ENCODE data around the gene VIPAS39.
A peak's percentile ranks its signal among the peaks of the same experiment; 100 is the strongest.

Gene VIPAS39

GRCh38 chr14:77457522-77458248 is at the start of gene VIPAS39, which contains the start of gene AHSA1:
Gene VIPAS39, minus strand, starts transcription at chr14:77457601. Its CDS starts 3,499 bp downstream, at chr14:77454102.
Gene AHSA1, plus strand, starts transcription at chr14:77458093. Its CDS starts 97 bp downstream, at chr14:77458190.
- peak; percentile 85 for DNase-seq

GRCh38 chr14:77505031-77505430 is 47.6 kb upstream of the VIPAS39 start:
- no peak for DNase-seq

- no peak for DNase-seq
Observed at GRCh38 chr14:77503138-77503537, 45.7 kb upstream of the VIPAS39 start.

GRCh38 chr14:77502109-77502782 is 44.8 kb upstream of the VIPAS39 start:
- DNase-seq = no peak

GRCh38 chr14:77498984-77499527 is 41.7 kb upstream of the VIPAS39 start:
- no peak for DNase-seq

- peak; percentile 41 for DNase-seq
Observed at GRCh38 chr14:77498120-77498979, 40.9 kb upstream of the VIPAS39 start, which contains the start of gene ISM2. Gene ISM2, minus strand, starts transcription at chr14:77498816. Its CDS starts 23 bp downstream, at chr14:77498793.

GRCh38 chr14:77495334-77495733 is 37.9 kb upstream of the VIPAS39 start:
- no peak for DNase-seq

- no peak for DNase-seq
Observed at GRCh38 chr14:77491056-77491455, 33.7 kb upstream of the VIPAS39 start.

GRCh38 chr14:77490347-77490986 is 33.1 kb upstream of the VIPAS39 start:
- DNase-seq = no peak

- no peak for DNase-seq
Observed at GRCh38 chr14:77489041-77489440, 31.6 kb upstream of the VIPAS39 start.

GRCh38 chr14:77488558-77488957 is 31.2 kb upstream of the VIPAS39 start:
- no peak for DNase-seq

- no peak for DNase-seq
Observed at GRCh38 chr14:77485901-77486678, 28.7 kb upstream of the VIPAS39 start.

GRCh38 chr14:77485256-77485655 is 27.9 kb upstream of the VIPAS39 start:
- no peak for DNase-seq

- DNase-seq = no peak
Observed at GRCh38 chr14:77482422-77482821, 25.0 kb upstream of the VIPAS39 start.

- no peak for DNase-seq
Observed at GRCh38 chr14:77478796-77479195, 21.4 kb upstream of the VIPAS39 start.

GRCh38 chr14:77478029-77478428 is 20.6 kb upstream of the VIPAS39 start:
- no peak for DNase-seq

GRCh38 chr14:77475432-77476115 is 18.2 kb upstream of the VIPAS39 start:
- no peak for DNase-seq

- no peak for DNase-seq
Observed at GRCh38 chr14:77474479-77475177, 17.2 kb upstream of the VIPAS39 start.

GRCh38 chr14:77473921-77474320 is 16.5 kb upstream of the VIPAS39 start:
- no peak for DNase-seq

GRCh38 chr14:77470224-77470870 is 12.9 kb upstream of the VIPAS39 start:
- DNase-seq = no peak
